Heart right ventricle (tissue), 16 donors: ENCODE results near the gene MTA1. TPM values are rescaled to one million over a fixed set of nuclear protein-coding genes. Genes with fewer than 3 reads are reported as not detected.

Experiments
- ATAC-seq, 8 donors: fragments of 200-7000 bp; cut with Tn5 transposase; one replicate each; pipeline ENCODE4 v1.9.1; 2020; ENCODE audit warnings: mild to moderate bottlenecking in 8 of 8, moderate library complexity in 8 of 8, moderate number of reproducible peaks in 1 of 8
- DNase-seq, 2 donors: peaks; one replicate each; pipeline ENCODE4 v3.0.0-alpha.2; 2020
- H3K27ac ChIP-seq, 10 donors: fragments of 200-600 bp; sonication (generic) in 2 of 10; one replicate each; pipeline versions ENCODE4 v1.5.0 to v1.8.0; 2020 to 2022; ENCODE audit warnings: mild to moderate bottlenecking in 3 of 10
- H3K27me3 ChIP-seq, 7 donors: fragments of 200-600 bp; one replicate each; pipeline ENCODE4 v1.8.0; 2021 to 2022; ENCODE audit warnings: mild to moderate bottlenecking in 2 of 7
- H3K36me3 ChIP-seq, 9 donors: fragments of 200-600 bp; sonication (generic) in 1 of 9; one replicate each; pipeline versions ENCODE4 v1.5.0 to v1.8.0; 2020 to 2022; ENCODE audit warnings: mild to moderate bottlenecking in 2 of 9
- H3K4me1 ChIP-seq, 9 donors: fragments of 200-600 bp; sonication (generic) in 1 of 9; one replicate each; pipeline versions ENCODE4 v1.5.0 to v1.8.0; 2020 to 2022; ENCODE audit warnings: mild to moderate bottlenecking in 4 of 9
- H3K4me3 ChIP-seq, 10 donors: fragments of 200-600 bp; sonication (generic) in 2 of 10; one replicate each; pipeline versions ENCODE4 v1.5.0 to v1.8.0; 2020 to 2022; ENCODE audit warnings: mild to moderate bottlenecking in 7 of 10, moderate library complexity in 2 of 10
- H3K9me3 ChIP-seq, 11 donors: fragments of 200-600 bp in 10 of 11; sonication (generic) in 2 of 11; one replicate each; pipeline versions ENCODE4 v1.5.0 to v1.8.0; 2013 to 2022; ENCODE audit warnings: mild to moderate bottlenecking in 2 of 11, control low read depth in 1 of 11, moderate library complexity in 1 of 11
- WGBS, 2 donors: extraction: QIAGEN DNeasy Blood & Tissue Kit; methylation state at CpG; one replicate each; pipeline ENCODE4 v1.1.7; 2013; ENCODE audit warnings: inconsistent platforms in 1 of 2; 5-methylcytosine and 5-hydroxymethylcytosine counted together
- intact Hi-C, 10 donors: fragments of 100-400 bp; cut with DNase I; formaldehyde crosslinking; loops; one replicate each; pipeline versions ENCODE4 v1.11.1 to v1.14.2; 2022
- polyA plus RNA-seq, 2 donors: library from polyadenylated mRNA; stranded (reverse); fragments of 200-250 nt; gene quantifications; one replicate each; pipeline ENCODE4 v1.2.3, GENCODE V29; 2013
- total RNA-seq, 10 donors: library from RNA; stranded (reverse); fragmentation: NEBNext Ultra II Directional in 3 of 10; extraction: Animal tissue kit (Norgen Biotek cat#: 25700) in 3 of 10; gene quantifications; one replicate each; pipeline versions ENCODE4 v1.2.1 to v1.2.4, GENCODE V29; 2021 to 2023
- TF ChIP-seq, protein P1 (sequence below), 9 donors: fragments of 200-600 bp; sonication (generic) in 2 of 9; IDR thresholded peaks; one replicate each; pipeline versions ENCODE4 v1.5.0 to v1.8.0; 2021 to 2022; ENCODE audit warnings: antibody characterized with exemption in 9 of 9, mild to moderate bottlenecking in 5 of 9, moderate library complexity in 1 of 9
- donor health status: Arrhythmogenic right ventricular cardiomyopathy.
- donor health status: ischemic (EF 13 %, LVEDD 7.1; RV severe dilation, severe dysfunction).
- donor health status: healthy with polysubstance abuse.
- donor health status: DM: no; HTN: yes; CAD: no.
- donor health status: DM: no; HTN: no; CAD: no.
- donor health status: ischemic (EF 25% LVEDD 6.9; RV normal size, moderate dysfunction).
- donor health status: ischemic (EF 25% LVEDD 5.7; RV mildly dilated, moderate dysfunction).
- donor health status: healthy.
- donor health status: DM: yes; HTN: yes; CAD: no.
- donor health status: Ischemic cardiomyopathy.
- donor health status: ischemic (EF 35%, LVEDD 5.7; RV mildly dilated, moderate dysfunction).
- donor health status: nonischemic (EF 11% LVEDD 7.7; RV severe dilation, severe dysfunction).
- donor health status: DM: yes; HTN: yes; CAD: no.
- donor health status: PGD.
- donor health status: ischemic (EF 29% LVEDD 5.4; RV normal size, mild dysfunction).
- donor health status: nonischemic (EF 23%, LVEDD 6.1; RV moderate dilation, normal function).

MTA1 gene
- total and polyA plus RNA-seq, 12 donors, result 94.4 to 250 (median 133) TPM

GRCh38 chr14:105376521-105377440 is 42.8 kb upstream of the MTA1 start:
- TF ChIP-seq, protein P1, sequence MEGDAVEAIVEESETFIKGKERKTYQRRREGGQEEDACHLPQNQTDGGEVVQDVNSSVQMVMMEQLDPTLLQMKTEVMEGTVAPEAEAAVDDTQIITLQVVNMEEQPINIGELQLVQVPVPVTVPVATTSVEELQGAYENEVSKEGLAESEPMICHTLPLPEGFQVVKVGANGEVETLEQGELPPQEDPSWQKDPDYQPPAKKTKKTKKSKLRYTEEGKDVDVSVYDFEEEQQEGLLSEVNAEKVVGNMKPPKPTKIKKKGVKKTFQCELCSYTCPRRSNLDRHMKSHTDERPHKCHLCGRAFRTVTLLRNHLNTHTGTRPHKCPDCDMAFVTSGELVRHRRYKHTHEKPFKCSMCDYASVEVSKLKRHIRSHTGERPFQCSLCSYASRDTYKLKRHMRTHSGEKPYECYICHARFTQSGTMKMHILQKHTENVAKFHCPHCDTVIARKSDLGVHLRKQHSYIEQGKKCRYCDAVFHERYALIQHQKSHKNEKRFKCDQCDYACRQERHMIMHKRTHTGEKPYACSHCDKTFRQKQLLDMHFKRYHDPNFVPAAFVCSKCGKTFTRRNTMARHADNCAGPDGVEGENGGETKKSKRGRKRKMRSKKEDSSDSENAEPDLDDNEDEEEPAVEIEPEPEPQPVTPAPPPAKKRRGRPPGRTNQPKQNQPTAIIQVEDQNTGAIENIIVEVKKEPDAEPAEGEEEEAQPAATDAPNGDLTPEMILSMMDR (IDR thresholded peaks at IDR 0.05), result no peak
- intact Hi-C loops, result loop anchor here in 4 of 10 donors (10.0 kb wide), 3 partner anchors 58 to 148 kb away; partner anchors contain the start of gene TMEM121 (in 1 of the 4)
- H3K4me1 ChIP-seq, result peaks cover 0 to 6% (median 0%) of the 10 kb centered on the region in 9 donors
- peaks cover 0 to 30% (median 5%) of the 10 kb centered on the region in 9 donors for H3K36me3 ChIP-seq
- no peak overlapping the region for H3K4me3 ChIP-seq
- no peaks in the 10 kb centered on the region for H3K9me3 ChIP-seq
- ATAC-seq, result peak in 2 of 8 donors; percentile 6 to 12
- no peak for DNase-seq
- no peaks in the 10 kb centered on the region for H3K27me3 ChIP-seq
- 84 to 88% methylated on average over 34 of the region's 34 CpGs for WGBS, 2 donors
- H3K27ac ChIP-seq, result no peak overlapping the region

DNA sequence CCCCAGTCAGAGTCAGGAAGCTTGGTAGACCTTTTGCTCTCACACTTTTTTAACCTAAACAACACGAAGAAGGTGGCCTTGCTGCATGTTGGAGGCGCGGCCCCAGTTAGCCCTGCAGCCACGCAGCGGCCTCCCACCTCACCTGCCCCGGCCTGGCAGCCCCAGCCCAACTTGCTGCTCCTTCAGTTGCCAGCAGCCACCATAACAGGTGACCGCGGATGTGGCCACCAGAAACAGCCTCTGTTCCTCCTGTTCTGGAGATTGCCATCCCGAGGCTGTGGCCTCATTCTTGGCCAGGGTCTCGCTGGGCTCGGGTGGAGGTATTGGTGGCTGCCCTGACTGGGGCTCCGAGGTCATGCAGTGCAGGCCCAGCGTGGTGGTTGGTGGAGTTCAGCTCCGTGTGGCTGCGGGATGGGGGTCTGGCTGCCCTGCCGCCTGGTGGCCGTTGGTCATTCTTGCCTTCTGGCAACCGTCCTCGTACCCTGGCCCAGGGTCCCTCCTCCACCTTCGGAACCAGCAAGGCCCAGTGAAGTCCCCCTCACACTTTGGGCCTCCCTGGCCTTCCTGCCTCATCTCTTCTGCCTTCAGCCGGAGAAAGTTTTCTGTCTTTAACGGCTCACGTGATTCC is 42.0 kb upstream of the MTA1 start:
- no peak for DNase-seq
- Histone ChIP-seq H3K4me3 (no peak overlapping the region), H3K27ac (no peak overlapping the region), H3K36me3 (peaks cover 0 to 33% (median 5%) of the 10 kb centered on the region in 9 donors), H3K4me1 (peaks cover 0 to 6% (median 0%) of the 10 kb centered on the region in 9 donors), H3K27me3 (no peaks in the 10 kb centered on the region), H3K9me3 (no peaks in the 10 kb centered on the region)
- ATAC-seq, result no peak
- TF ChIP-seq, protein P1 (IDR thresholded peaks at IDR 0.05), result no peak
- 90% methylated on average over 23 of the region's 23 CpGs for WGBS, 2 donors
- intact Hi-C loops, result loop anchor here in 4 of 10 donors (10.0 kb wide), 3 partner anchors 57 to 147 kb away; partner anchors contain the start of gene TMEM121 (in 1 of the 4)

- ATAC-seq, result no peak
- 82 to 87% methylated on average over 11 of the region's 11 CpGs for WGBS, 2 donors
Observed at GRCh38 chr14:105378199-105378598, 41.4 kb upstream of the MTA1 start.

More at GRCh38 chr14:105378199-105378598, 41.4 kb upstream of the MTA1 start:
- no peak overlapping the region for H3K27ac ChIP-seq
- no peaks in the 10 kb centered on the region for H3K27me3 ChIP-seq
- TF ChIP-seq, protein P1 (IDR thresholded peaks at IDR 0.05), result no peak
- H3K4me3 ChIP-seq, result no peak overlapping the region
- H3K4me1 ChIP-seq, result peaks cover 0 to 6% (median 0%) of the 10 kb centered on the region in 9 donors
- DNase-seq, result no peak
- H3K36me3 ChIP-seq, result peaks cover 0 to 39% (median 5%) of the 10 kb centered on the region in 9 donors
- intact Hi-C loops, result loop anchor here in 4 of 10 donors (10.0 kb wide), 3 partner anchors 57 to 147 kb away; partner anchors contain the start of gene TMEM121 (in 1 of the 4)
- no peaks in the 10 kb centered on the region for H3K9me3 ChIP-seq
